A673 (cell line): ENCODE data around the gene BABAM2. TPM values are rescaled to one million over a fixed set of nuclear protein-coding genes. Genes with fewer than 3 reads are reported as not detected.

Source experiments
- BruUV-seq: library from RNA; stranded (reverse); fragments of 400-500 nt; replicated peaks from 2 replicates; lab custom pipeline; 2021; lab: Mats Ljungman, UMichigan
- CTCF ChIA-PET: fragments of 300-600 bp; sonication (Branson Sonifier 250); formaldehyde crosslinking; loops from one replicate; lab custom pipeline; 2022; ENCODE audit warnings: antibody characterized with exemption; lab: Charles Lee
- POLR2A ChIA-PET: fragments of 300-600 bp; sonication (Branson Sonifier 250); formaldehyde crosslinking; loops from one replicate; lab custom pipeline; 2022; ENCODE audit warnings: antibody characterized with exemption; ENCODE audit not compliant: low non-redundant PET; lab: Charles Lee
- DNase-seq: peaks from one replicate; pipeline ENCODE4 v3.0.0-alpha.2; 2015; ENCODE audit warnings: low spot score
- H3K27ac ChIP-seq: fragments of 200-600 bp; sonication (generic); 2 replicates; pipeline ENCODE4 v1.5.1; 2016; ENCODE audit warnings: mixed run types, low read depth, mild to moderate bottlenecking, mixed read lengths, antibody characterized with exemption, low read length; ENCODE audit not compliant: poor library complexity, severe bottlenecking
- H3K27me3 ChIP-seq: fragments of 200-600 bp; sonication (generic); replicated peaks from 2 replicates; pipeline ENCODE4 v1.6.1; 2017; ENCODE audit warnings: mixed run types, low read depth, mild to moderate bottlenecking, mixed read lengths, antibody characterized with exemption, low read length; ENCODE audit not compliant: insufficient read depth, poor library complexity
- H3K36me3 ChIP-seq: fragments of 200-600 bp; sonication (generic); 2 replicates; pipeline ENCODE4 v1.6.1; 2016; ENCODE audit warnings: mixed run types, mild to moderate bottlenecking, mixed read lengths, antibody characterized with exemption, low read length; ENCODE audit not compliant: insufficient read depth, poor library complexity, severe bottlenecking
- H3K4me1 ChIP-seq: fragments of 200-600 bp; sonication (generic); 2 replicates; pipeline ENCODE4 v1.6.1; 2017; ENCODE audit warnings: mixed run types, mild to moderate bottlenecking, mixed read lengths, antibody characterized with exemption, low read length; ENCODE audit not compliant: insufficient read depth, poor library complexity, severe bottlenecking
- H3K4me3 ChIP-seq: fragments of 200-600 bp; sonication (generic); 2 replicates; pipeline ENCODE4 v1.5.1; 2016; ENCODE audit warnings: low read depth, mixed run types, mild to moderate bottlenecking, mixed read lengths, low read length; ENCODE audit not compliant: poor library complexity, severe bottlenecking
- H3K9me3 ChIP-seq: fragments of 200-600 bp; sonication (generic); 2 replicates; pipeline ENCODE4 v1.6.1; 2016; ENCODE audit warnings: mixed run types, low read depth, mild to moderate bottlenecking, mixed read lengths, antibody characterized with exemption, low read length; ENCODE audit not compliant: poor library complexity, severe bottlenecking
- CTCF ChIP-seq: fragments of 300-800, 200-600 bp; sonication (generic); conservative IDR thresholded peaks from 2 replicates; pipeline ENCODE4 v1.5.1; 2017; ENCODE audit warnings: low read depth, mild to moderate bottlenecking, antibody characterized with exemption, low read length, moderate library complexity, mixed read lengths
- EZH2 ChIP-seq: fragments of 200-600 bp; sonication (generic); IDR thresholded peaks from 2 replicates; pipeline ENCODE4 v1.6.1; 2017; ENCODE audit warnings: borderline replicate concordance, low read depth, mild to moderate bottlenecking, mixed read lengths, antibody characterized with exemption, low read length; ENCODE audit not compliant: poor library complexity, severe bottlenecking
- intact Hi-C: fragments of 100-400 bp; cut with micrococcal nuclease; formaldehyde crosslinking; loops from one replicate; pipeline ENCODE4 v1.10.0; 2022; ENCODE audit not compliant: unreplicated experiment
- total RNA-seq: library from RNA; stranded (reverse); gene quantifications from 2 replicates; pipeline ENCODE4 v1.2.3, GENCODE V29; 2021

The BABAM2 gene
- total RNA-seq, 1 experiment from 2014 or later, result 21.8 TPM

GRCh38 chr2:28291811-28292440, 401.4 kb downstream of the BABAM2 start:
- H3K36me3 ChIP-seq, result no peaks in the 10 kb centered on the region
- no peak overlapping the region for H3K27ac ChIP-seq
- no peak for DNase-seq
- POLR2A ChIA-PET, result no interaction called here
- no peaks in the 10 kb centered on the region for H3K9me3 ChIP-seq
- BruUV-seq, result no TSS peak
- no peaks in the 10 kb centered on the region for H3K4me1 ChIP-seq
- CTCF ChIA-PET, result no interaction called here
- H3K27me3 ChIP-seq, result no peaks in the 10 kb centered on the region
- intact Hi-C loops, result no loop called here
- H3K4me3 ChIP-seq, result no peak overlapping the region
- TF ChIP-seq CTCF (no peak), EZH2 (no peak)

GRCh38 chr2:28292491-28292890, 402.0 kb downstream of the BABAM2 start:
- ChIA-PET POLR2A (no interaction called here), CTCF (no interaction called here)
- Histone ChIP-seq H3K27me3 (no peaks in the 10 kb centered on the region), H3K27ac (no peak overlapping the region), H3K4me1 (no peaks in the 10 kb centered on the region), H3K36me3 (no peaks in the 10 kb centered on the region), H3K4me3 (no peak overlapping the region), H3K9me3 (no peaks in the 10 kb centered on the region)
- TF ChIP-seq CTCF (no peak), EZH2 (no peak)
- BruUV-seq, result no TSS peak
- intact Hi-C loops, result no loop called here
- DNase-seq, result no peak

DNA sequence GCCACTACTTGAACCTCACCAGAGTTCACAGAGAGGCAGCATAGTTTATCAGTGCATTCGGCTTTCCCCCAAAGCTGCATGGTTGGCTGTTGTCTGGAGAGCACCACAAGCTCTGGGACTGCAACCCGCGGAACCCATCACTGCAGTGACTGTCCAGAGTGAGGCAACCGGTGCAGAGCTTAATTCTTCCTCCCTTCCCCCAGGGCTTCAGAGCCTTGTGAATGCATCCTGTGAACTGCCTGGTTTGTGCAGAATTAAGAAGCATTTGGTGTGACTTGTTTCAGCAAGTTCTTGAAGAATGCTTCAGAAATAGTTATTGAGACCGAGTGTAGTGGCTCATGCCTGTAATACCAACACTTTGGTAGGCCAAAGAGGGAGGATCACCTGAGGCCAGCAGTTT, 402.9 kb downstream of the BABAM2 start:
- no peak for DNase-seq
- TF ChIP-seq CTCF, result no peak
- TF ChIP-seq EZH2, result no peak
- CTCF ChIA-PET, result no interaction called here

More for the DNA sequence above, 402.9 kb downstream of the BABAM2 start:
- no peak overlapping the region for H3K4me3 ChIP-seq
- H3K36me3 ChIP-seq, result no peaks in the 10 kb centered on the region
- no TSS peak for BruUV-seq
- POLR2A ChIA-PET, result no interaction called here
- intact Hi-C loops, result no loop called here
- H3K9me3 ChIP-seq, result no peaks in the 10 kb centered on the region
- no peaks in the 10 kb centered on the region for H3K4me1 ChIP-seq
- H3K27me3 ChIP-seq, result no peaks in the 10 kb centered on the region
- no peak overlapping the region for H3K27ac ChIP-seq
